ENCODE data around the gene MDM4. TPM values are rescaled to one million over a fixed set of nuclear protein-coding genes. Genes with fewer than 3 reads are reported as not detected.
A peak's percentile ranks its signal among the peaks of the same experiment; 100 is the strongest.

MDM4 gene
- total RNA-seq, 2 donors from 2014 or later, result 38.0 to 66.9 TPM

- H3K9me3 ChIP-seq, result no peaks in the 10 kb centered on the region
- intact Hi-C loops (cut with DNase I), result no loop called here
- no peaks in the 10 kb centered on the region for H3K27me3 ChIP-seq (replicated peaks; ENCODE audit: insufficient read depth)
- TF ChIP-seq CTCF (IDR thresholded peaks at IDR 0.05) (no peak), POLR2AphosphoS5 (IDR thresholded peaks at IDR 0.05) (no peak), POLR2A (IDR thresholded peaks at IDR 0.05) (no peak)
- H3K4me1 ChIP-seq (replicated peaks), result peaks cover 2% of the 10 kb centered on the region
- peak overlapping the region; percentile 43 to 55 for H3K4me3 ChIP-seq
- WGBS, result 2% methylated on average over 4 of the region's 4 CpGs
- no peak for DNase-seq (ENCODE audit: low spot score)
- H3K27ac ChIP-seq, result peak overlapping the region; percentile 83 to 92
- H3K36me3 ChIP-seq, result no peaks in the 10 kb centered on the region
These were observed 10.5 kb upstream of the MDM4 start for GRCh38 chr1:204505674-204506200.

GRCh38 chr1:204506201-204506968, 9.8 kb upstream of the MDM4 start:
- intact Hi-C loops (cut with DNase I), result no loop called here
- Histone ChIP-seq H3K36me3 (no peaks in the 10 kb centered on the region), H3K4me3 (peak overlapping the region; percentile 43 to 55), H3K4me1 (replicated peaks) (peaks cover 2% of the 10 kb centered on the region), H3K9me3 (no peaks in the 10 kb centered on the region), H3K27ac (peak overlapping the region; percentile 83 to 92), H3K27me3 (replicated peaks; ENCODE audit: insufficient read depth) (no peaks in the 10 kb centered on the region)
- WGBS, result 1% methylated on average over 27 of the region's 27 CpGs
- peak; percentile 63 for DNase-seq (ENCODE audit: low spot score)
- TF ChIP-seq POLR2A (IDR thresholded peaks at IDR 0.05) (no peak), POLR2AphosphoS5 (IDR thresholded peaks at IDR 0.05) (peak; percentile 74), CTCF (IDR thresholded peaks at IDR 0.05) (no peak)

GRCh38 chr1:204506969-204507316, 9.3 kb upstream of the MDM4 start:
- intact Hi-C loops (cut with DNase I), result no loop called here
- TF ChIP-seq CTCF (IDR thresholded peaks at IDR 0.05) (no peak), POLR2AphosphoS5 (IDR thresholded peaks at IDR 0.05) (peak; percentile 95), POLR2A (IDR thresholded peaks at IDR 0.05) (peak; percentile 15)
- no peaks in the 10 kb centered on the region for H3K27me3 ChIP-seq (replicated peaks; ENCODE audit: insufficient read depth)
- DNase-seq (ENCODE audit: low spot score), result peak; percentile 91
- no peaks in the 10 kb centered on the region for H3K36me3 ChIP-seq
- H3K27ac ChIP-seq, result peak overlapping the region; percentile 83 to 92
- peak overlapping the region; percentile 43 to 55 for H3K4me3 ChIP-seq
- peaks cover 2% of the 10 kb centered on the region for H3K4me1 ChIP-seq (replicated peaks)
- no peaks in the 10 kb centered on the region for H3K9me3 ChIP-seq
- WGBS, result 0% methylated on average over 13 of the region's 13 CpGs

- no peaks in the 10 kb centered on the region for H3K36me3 ChIP-seq
- WGBS, result 2% methylated on average over 22 of the region's 22 CpGs
- H3K9me3 ChIP-seq, result no peaks in the 10 kb centered on the region
- peak overlapping the region; percentile 83 to 92 for H3K27ac ChIP-seq
- peaks cover 2% of the 10 kb centered on the region for H3K4me1 ChIP-seq (replicated peaks)
- no peaks in the 10 kb centered on the region for H3K27me3 ChIP-seq (replicated peaks; ENCODE audit: insufficient read depth)
- TF ChIP-seq POLR2AphosphoS5 (IDR thresholded peaks at IDR 0.05), result no peak
- no peak for DNase-seq (ENCODE audit: low spot score)
- peak overlapping the region; percentile 43 to 55 for H3K4me3 ChIP-seq
- intact Hi-C loops (cut with DNase I), result no loop called here
These were observed 8.7 kb upstream of the MDM4 start for GRCh38 chr1:204507317-204508105.

GRCh38 chr1:204509186-204509635, 7.0 kb upstream of the MDM4 start:
- Histone ChIP-seq H3K27ac (no peak overlapping the region), H3K27me3 (replicated peaks; ENCODE audit: insufficient read depth) (no peaks in the 10 kb centered on the region), H3K36me3 (no peaks in the 10 kb centered on the region), H3K4me1 (replicated peaks) (no peaks in the 10 kb centered on the region), H3K4me3 (no peak overlapping the region), H3K9me3 (no peaks in the 10 kb centered on the region)
- no peak for TF ChIP-seq CTCF (IDR thresholded peaks at IDR 0.05)
- no peak for TF ChIP-seq POLR2A (IDR thresholded peaks at IDR 0.05)
- TF ChIP-seq POLR2AphosphoS5 (IDR thresholded peaks at IDR 0.05), result no peak
- 81% methylated on average over 9 of the region's 9 CpGs for WGBS
- DNase-seq (ENCODE audit: low spot score), result no peak
- intact Hi-C loops (cut with DNase I), result no loop called here

Data from prostate gland (tissue), 2 donors.